Neuronal stem cell (in vitro differentiated cells): ENCODE results near the gene RALGPS1.

Source experiments
- DNase-seq: peaks from one replicate; pipeline ENCODE4 v3.0.0-alpha.2; 2013; ENCODE audit warnings: low spot score
- H2AFZ ChIP-seq: one replicate; pipeline ENCODE4 v1.6.1; 2013; ENCODE audit warnings: mild to moderate bottlenecking, low read length, inconsistent platforms
- H2AK5ac ChIP-seq: 2 replicates; pipeline ENCODE4 v1.6.1; 2013; ENCODE audit warnings: low read depth, mild to moderate bottlenecking, inconsistent platforms, low read length, moderate library complexity, mixed read lengths
- H2BK120ac ChIP-seq: 2 replicates; pipeline ENCODE4 v1.6.1; 2013; ENCODE audit warnings: low read depth, mild to moderate bottlenecking, inconsistent platforms, low read length, moderate library complexity, mixed read lengths
- H2BK12ac ChIP-seq: one replicate; pipeline ENCODE4 v1.6.1; 2013; ENCODE audit warnings: low read length, inconsistent platforms
- H2BK15ac ChIP-seq: 2 replicates; pipeline ENCODE4 v1.6.1; 2013; ENCODE audit warnings: mild to moderate bottlenecking, low read length, inconsistent platforms, mixed read lengths
- H2BK5ac ChIP-seq: one replicate; pipeline ENCODE4 v1.6.1; 2013; ENCODE audit warnings: inconsistent platforms, mild to moderate bottlenecking, low read length, moderate library complexity
- H3K14ac ChIP-seq: one replicate; pipeline ENCODE4 v1.6.1; 2013; ENCODE audit warnings: low read length, inconsistent platforms
- H3K18ac ChIP-seq: 2 replicates; pipeline ENCODE4 v1.6.1; 2013; ENCODE audit warnings: low read length, inconsistent platforms
- H3K23ac ChIP-seq: 2 replicates; pipeline ENCODE4 v1.6.1; 2013; ENCODE audit warnings: low read depth, mild to moderate bottlenecking, mixed read lengths, low read length, inconsistent platforms; ENCODE audit not compliant: poor library complexity
- H3K27ac ChIP-seq: replicated peaks from 3 replicates; pipeline ENCODE4 v1.5.1; 2013; ENCODE audit warnings: low read length, inconsistent platforms
- H3K27me3 ChIP-seq, 3 experiments: 2 replicates each; pipeline ENCODE4 v1.6.1; 2013; ENCODE audit warnings: low read length in 3 of 3, mild to moderate bottlenecking in 2 of 3, inconsistent platforms in 1 of 3, low read depth in 1 of 3, mixed read lengths in 1 of 3, moderate library complexity in 1 of 3; ENCODE audit not compliant: control insufficient read depth in 3 of 3, insufficient read depth in 3 of 3
- H3K36me3 ChIP-seq, 2 donors: replicated peaks in 1 of 2; 2 replicates each; pipeline ENCODE4 v1.6.1; 2013; ENCODE audit warnings: low read length in 2 of 2; ENCODE audit not compliant: control insufficient read depth in 2 of 2, insufficient read depth in 2 of 2
- H3K4ac ChIP-seq: 2 replicates; pipeline ENCODE4 v1.6.1; 2013; ENCODE audit warnings: inconsistent platforms, mild to moderate bottlenecking, low read length, moderate library complexity
- H3K4me1 ChIP-seq, 2 donors: 1 replicate in 1 of 2; 2 replicates in 1 of 2; pipeline ENCODE4 v1.6.1; 2013; ENCODE audit warnings: low read length in 2 of 2, low read depth in 1 of 2; ENCODE audit not compliant: control insufficient read depth in 2 of 2, insufficient read depth in 1 of 2
- H3K4me2 ChIP-seq: one replicate; pipeline ENCODE4 v1.6.1; 2013; ENCODE audit warnings: mild to moderate bottlenecking, low read length, inconsistent platforms; ENCODE audit not compliant: insufficient read depth, poor library complexity, severe bottlenecking
- H3K4me3 ChIP-seq, 2 donors: 2 replicates each; pipeline ENCODE4 v1.5.1; 2013; ENCODE audit warnings: low read length in 2 of 2, mild to moderate bottlenecking in 2 of 2, inconsistent platforms in 1 of 2, moderate library complexity in 1 of 2
- H3K79me1 ChIP-seq: one replicate; pipeline ENCODE4 v1.6.1; 2013; ENCODE audit warnings: low read depth, mild to moderate bottlenecking, inconsistent platforms, low read length, moderate library complexity
- H3K9ac ChIP-seq: one replicate; pipeline ENCODE4 v1.6.1; 2013; ENCODE audit warnings: mild to moderate bottlenecking, low read depth, low read length, inconsistent platforms; ENCODE audit not compliant: poor library complexity
- H3K9me3 ChIP-seq, 2 donors: replicated peaks in 1 of 2; 2 replicates each; pipeline versions ENCODE3 to v1.6.1; 2013; ENCODE audit warnings: low read length in 2 of 2, mild to moderate bottlenecking in 2 of 2, inconsistent platforms in 1 of 2, low read depth in 1 of 2, mixed read lengths in 1 of 2, moderate library complexity in 1 of 2; ENCODE audit not compliant: control insufficient read depth in 2 of 2, insufficient read depth in 1 of 2
- H4K8ac ChIP-seq: one replicate; pipeline ENCODE4 v1.6.1; 2013; ENCODE audit warnings: low read depth, mild to moderate bottlenecking, inconsistent platforms, low read length, moderate library complexity
- H4K91ac ChIP-seq: one replicate; pipeline ENCODE4 v1.6.1; 2013; ENCODE audit warnings: low read length, low read depth, mild to moderate bottlenecking, inconsistent platforms; ENCODE audit not compliant: poor library complexity
- WGBS, 2 donors: extraction: QIAGEN DNeasy Blood & Tissue Kit; methylation state at CpG; one replicate each; pipeline ENCODE4 v1.1.7; 2013; ENCODE audit warnings: missing lambda C conversion rate in 2 of 2, mixed read lengths in 1 of 2; ENCODE audit not compliant: insufficient read length in 2 of 2, insufficient replicate concordance in 1 of 2; ENCODE audit errors: extremely low coverage in 2 of 2; 5-methylcytosine and 5-hydroxymethylcytosine counted together

RALGPS1 gene

GRCh38 chr9:127233989-127234388 is 319.4 kb downstream of the RALGPS1 start:
- no peak overlapping the region for H3K18ac ChIP-seq
- no peak overlapping the region for H4K91ac ChIP-seq
- H2AFZ ChIP-seq: no peak overlapping the region
- H2BK15ac ChIP-seq: no peak overlapping the region
- H3K4ac ChIP-seq: no peak overlapping the region
- DNase-seq: no peak
- H3K23ac ChIP-seq: no peak overlapping the region
- no peak overlapping the region for H4K8ac ChIP-seq
- no peaks in the 10 kb centered on the region for H3K9me3 ChIP-seq
- no peak overlapping the region for H2BK12ac ChIP-seq
- no peak overlapping the region for H3K4me3 ChIP-seq
- no peaks in the 10 kb centered on the region for H3K4me1 ChIP-seq
- H3K14ac ChIP-seq: no peak overlapping the region
- H2BK120ac ChIP-seq: no peak overlapping the region
- no peaks in the 10 kb centered on the region for H3K36me3 ChIP-seq
- no CpG with 5 or more reads among the region's 1 CpG for WGBS, 2 donors
- H3K27ac ChIP-seq: no peak overlapping the region
- no peaks in the 10 kb centered on the region for H3K27me3 ChIP-seq
- H2BK5ac ChIP-seq: no peak overlapping the region
- no peaks in the 10 kb centered on the region for H3K79me1 ChIP-seq
- H3K9ac ChIP-seq: no peak overlapping the region
- no peak overlapping the region for H2AK5ac ChIP-seq
- H3K4me2 ChIP-seq: no peak overlapping the region

- Histone ChIP-seq H4K91ac (no peak overlapping the region), H2BK5ac (no peak overlapping the region), H2BK120ac (no peak overlapping the region), H2BK15ac (no peak overlapping the region), H4K8ac (no peak overlapping the region), H3K4me2 (no peak overlapping the region), H3K4me1 (no peaks in the 10 kb centered on the region), H3K79me1 (no peaks in the 10 kb centered on the region), H3K27ac (no peak overlapping the region), H3K9me3 (no peaks in the 10 kb centered on the region), H3K18ac (no peak overlapping the region), H3K9ac (no peak overlapping the region), H3K4me3 (no peak overlapping the region), H2BK12ac (no peak overlapping the region), H3K27me3 (no peaks in the 10 kb centered on the region), H2AFZ (no peak overlapping the region), H3K4ac (no peak overlapping the region), H3K36me3 (no peaks in the 10 kb centered on the region), H3K14ac (no peak overlapping the region), H2AK5ac (no peak overlapping the region), H3K23ac (no peak overlapping the region)
- DNase-seq: no peak
- no CpG with 5 or more reads among the region's 4 CpGs for WGBS, 2 donors
Measured at GRCh38 chr9:127237801-127238200, 323.2 kb downstream of the RALGPS1 start.

GRCh38 chr9:127241354-127241753 is 326.8 kb downstream of the RALGPS1 start:
- Histone ChIP-seq H3K14ac (no peak overlapping the region), H3K4me3 (no peak overlapping the region), H3K27ac (no peak overlapping the region), H3K4ac (no peak overlapping the region), H3K9ac (no peak overlapping the region), H3K4me1 (peaks cover 0 to 3% of the 10 kb centered on the region in 2 donors), H2BK12ac (no peak overlapping the region), H3K23ac (no peak overlapping the region), H3K4me2 (no peak overlapping the region), H2BK5ac (no peak overlapping the region), H4K8ac (no peak overlapping the region), H2AK5ac (no peak overlapping the region), H4K91ac (no peak overlapping the region), H3K18ac (no peak overlapping the region), H3K9me3 (no peaks in the 10 kb centered on the region), H3K79me1 (no peaks in the 10 kb centered on the region), H2AFZ (no peak overlapping the region), H3K27me3 (no peaks in the 10 kb centered on the region), H3K36me3 (peaks cover 0 to 7% of the 10 kb centered on the region in 2 donors), H2BK120ac (no peak overlapping the region), H2BK15ac (no peak overlapping the region)
- WGBS, 2 donors: no CpG with 5 or more reads among the region's 2 CpGs
- DNase-seq: no peak

GRCh38 chr9:127244609-127245601 is 330.3 kb downstream of the RALGPS1 start:
- H4K8ac ChIP-seq: no peak overlapping the region

More at GRCh38 chr9:127244609-127245601, 330.3 kb downstream of the RALGPS1 start:
- H3K9me3 ChIP-seq: no peaks in the 10 kb centered on the region
- H3K18ac ChIP-seq: peak overlapping the region; percentile 93
- H2BK15ac ChIP-seq: no peak overlapping the region
- H3K4me1 ChIP-seq: peaks cover 0 to 3% of the 10 kb centered on the region in 2 donors
- no peak overlapping the region for H2BK5ac ChIP-seq
- peak overlapping the region; percentile 77 to 92 for H3K4me3 ChIP-seq
- H2AFZ ChIP-seq: peak overlapping the region; percentile 98
- H3K9ac ChIP-seq: peak overlapping the region; percentile 89
- H3K4me2 ChIP-seq: peak overlapping the region; percentile 79
- H3K14ac ChIP-seq: no peak overlapping the region
- no CpG with 5 or more reads among the region's 53 CpGs for WGBS, 2 donors
- no peak overlapping the region for H4K91ac ChIP-seq
- H2BK120ac ChIP-seq: no peak overlapping the region
- no peaks in the 10 kb centered on the region for H3K79me1 ChIP-seq
- H3K27me3 ChIP-seq: no peaks in the 10 kb centered on the region
- peaks cover 0 to 7% of the 10 kb centered on the region in 2 donors for H3K36me3 ChIP-seq
- H2BK12ac ChIP-seq: no peak overlapping the region
- H3K23ac ChIP-seq: peak overlapping the region; percentile 71
- no peak overlapping the region for H3K4ac ChIP-seq
- peak; percentile 90 for DNase-seq
- H3K27ac ChIP-seq: no peak overlapping the region
- H2AK5ac ChIP-seq: no peak overlapping the region
